Measurements from ENCODE around the gene IL18BP.

DNA sequence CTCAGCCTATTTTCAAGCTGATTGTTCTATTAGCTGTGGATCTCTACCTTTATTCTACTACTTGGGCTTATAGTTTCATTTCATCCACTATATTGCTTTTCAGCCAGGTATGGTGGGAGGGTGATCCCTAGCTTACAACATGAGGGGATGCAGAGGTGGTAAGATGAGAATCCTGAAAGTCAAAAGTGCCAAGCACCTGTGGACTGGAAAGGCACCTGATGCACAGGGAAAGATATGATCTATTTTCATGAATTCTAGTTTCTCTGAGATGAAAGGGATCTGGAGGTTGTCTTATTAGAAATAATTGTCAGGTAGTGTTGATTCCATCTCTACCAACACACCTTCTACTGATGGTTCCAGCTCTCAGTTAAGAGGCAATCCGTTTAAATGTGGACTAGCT, 21.6 kb upstream of the IL18BP start:
- TF ChIP-seq POLR2A (IDR thresholded peaks at IDR 0.05) (no peak), CTCF (IDR thresholded peaks at IDR 0.05) (no peak), EP300 (IDR thresholded peaks at IDR 0.05) (no peak)
